ENCODE data around the gene ANOS1. TPM values are rescaled to one million over a fixed set of nuclear protein-coding genes. Genes with fewer than 3 reads are reported as not detected.

Gene ANOS1
- total RNA-seq, 3 donors from 2014 or later, result 4.9 to 10.6 (median 9.7) TPM

DNA sequence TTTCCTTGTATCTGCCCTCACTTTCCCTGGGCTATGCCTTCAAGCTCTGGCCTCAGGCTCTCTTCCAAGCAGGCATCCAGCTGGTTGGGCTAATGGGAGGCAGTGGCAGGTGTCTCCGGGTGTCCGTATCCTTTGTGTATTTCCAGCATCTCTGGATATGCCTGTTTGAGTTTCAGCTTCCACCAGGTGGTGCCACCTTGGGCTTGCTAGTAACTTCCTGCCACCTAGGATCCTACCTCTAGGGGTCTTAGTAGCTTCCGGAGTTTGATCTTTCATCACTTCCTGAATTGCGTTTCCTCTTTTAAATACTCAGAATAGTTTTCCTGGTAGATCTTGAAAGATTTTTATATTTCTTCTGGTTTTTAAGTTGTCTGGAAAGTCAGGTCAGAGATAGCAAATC, 23.2 kb upstream of the ANOS1 start:
- Histone ChIP-seq H3K4me3 (no peak overlapping the region), H3K27ac (no peak overlapping the region), H3K9me3 (no peaks in the 10 kb centered on the region), H3K27me3 (peaks cover 0 to 22% of the 10 kb centered on the region in 2 donors), H3K4me1 (no peaks in the 10 kb centered on the region), H3K36me3 (no peaks in the 10 kb centered on the region)
- TF ChIP-seq POLR2A (IDR thresholded peaks at IDR 0.05), result no peak
- TF ChIP-seq, protein P1, sequence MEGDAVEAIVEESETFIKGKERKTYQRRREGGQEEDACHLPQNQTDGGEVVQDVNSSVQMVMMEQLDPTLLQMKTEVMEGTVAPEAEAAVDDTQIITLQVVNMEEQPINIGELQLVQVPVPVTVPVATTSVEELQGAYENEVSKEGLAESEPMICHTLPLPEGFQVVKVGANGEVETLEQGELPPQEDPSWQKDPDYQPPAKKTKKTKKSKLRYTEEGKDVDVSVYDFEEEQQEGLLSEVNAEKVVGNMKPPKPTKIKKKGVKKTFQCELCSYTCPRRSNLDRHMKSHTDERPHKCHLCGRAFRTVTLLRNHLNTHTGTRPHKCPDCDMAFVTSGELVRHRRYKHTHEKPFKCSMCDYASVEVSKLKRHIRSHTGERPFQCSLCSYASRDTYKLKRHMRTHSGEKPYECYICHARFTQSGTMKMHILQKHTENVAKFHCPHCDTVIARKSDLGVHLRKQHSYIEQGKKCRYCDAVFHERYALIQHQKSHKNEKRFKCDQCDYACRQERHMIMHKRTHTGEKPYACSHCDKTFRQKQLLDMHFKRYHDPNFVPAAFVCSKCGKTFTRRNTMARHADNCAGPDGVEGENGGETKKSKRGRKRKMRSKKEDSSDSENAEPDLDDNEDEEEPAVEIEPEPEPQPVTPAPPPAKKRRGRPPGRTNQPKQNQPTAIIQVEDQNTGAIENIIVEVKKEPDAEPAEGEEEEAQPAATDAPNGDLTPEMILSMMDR (IDR thresholded peaks at IDR 0.05), result no peak
- TF ChIP-seq POLR2AphosphoS5 (IDR thresholded peaks at IDR 0.05), result no peak
- no peak for DNase-seq (ENCODE audit: low spot score in 2 of 2)
- intact Hi-C loops (cut with DNase I; ENCODE audit: low total_unique reads), result no loop called here

DNA sequence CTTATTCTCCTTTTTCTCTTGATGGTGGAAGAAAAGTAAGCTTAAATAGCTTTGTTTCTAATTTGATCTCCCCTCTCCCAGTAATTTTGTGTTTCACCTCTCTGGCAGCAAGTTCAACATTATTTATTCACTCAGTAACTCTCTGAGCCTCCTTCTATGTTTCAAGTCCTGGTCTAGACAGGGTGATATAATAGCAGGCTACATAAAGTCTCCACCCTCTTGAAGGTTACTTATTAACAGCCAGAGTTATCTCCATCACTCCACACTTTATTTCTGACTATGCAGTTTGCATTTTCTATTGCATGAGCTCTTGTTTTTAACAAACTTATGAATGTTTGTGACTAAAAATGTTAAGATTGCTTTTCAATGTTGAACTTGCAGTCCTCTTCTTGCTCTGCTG, 17.8 kb upstream of the ANOS1 start:
- TF ChIP-seq POLR2AphosphoS5 (IDR thresholded peaks at IDR 0.05) (no peak), POLR2A (IDR thresholded peaks at IDR 0.05) (no peak)
- TF ChIP-seq, protein P1 (IDR thresholded peaks at IDR 0.05), result no peak
- no peak for DNase-seq (ENCODE audit: low spot score in 2 of 2)
- Histone ChIP-seq H3K36me3 (no peaks in the 10 kb centered on the region), H3K4me1 (no peaks in the 10 kb centered on the region), H3K9me3 (no peaks in the 10 kb centered on the region), H3K27me3 (peaks cover 0 to 14% of the 10 kb centered on the region in 2 donors), H3K27ac (no peak overlapping the region), H3K4me3 (no peak overlapping the region)
- intact Hi-C loops (cut with DNase I; ENCODE audit: low total_unique reads), result loop anchor here (10.0 kb wide), 1 partner anchor 965 kb away; no protein-coding TSS in a partner anchor

DNA sequence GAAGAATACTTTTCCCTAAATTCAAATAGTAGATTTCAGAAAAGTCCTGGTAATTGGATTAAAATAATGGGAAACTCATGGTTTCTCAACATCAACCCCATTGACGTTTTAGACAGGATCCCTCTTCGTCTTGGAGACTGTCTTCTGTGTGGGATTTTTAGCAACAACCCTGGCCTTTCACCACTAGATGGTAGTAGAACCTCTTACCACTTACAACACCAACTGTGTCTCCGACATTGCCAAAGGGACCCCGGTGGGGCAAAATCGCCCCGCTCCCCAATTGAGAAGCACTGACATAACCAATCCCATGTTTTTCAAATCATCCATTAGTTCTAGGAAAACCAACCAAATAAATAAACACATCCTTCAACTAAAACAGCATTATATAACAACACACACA, 16.9 kb upstream of the ANOS1 start:
- no peaks in the 10 kb centered on the region for H3K36me3 ChIP-seq
- H3K4me1 ChIP-seq, result no peaks in the 10 kb centered on the region
- no peaks in the 10 kb centered on the region for H3K9me3 ChIP-seq
- H3K27ac ChIP-seq, result no peak overlapping the region
- intact Hi-C loops (cut with DNase I; ENCODE audit: low total_unique reads), result loop anchor here (10.0 kb wide), 1 partner anchor 966 kb away; no protein-coding TSS in a partner anchor
- TF ChIP-seq POLR2A (IDR thresholded peaks at IDR 0.05) (no peak), POLR2AphosphoS5 (IDR thresholded peaks at IDR 0.05) (no peak)
- TF ChIP-seq, protein P1 (IDR thresholded peaks at IDR 0.05), result peak in 1 of 3 donors; percentile 39
- H3K27me3 ChIP-seq, result peaks cover 0 to 10% of the 10 kb centered on the region in 2 donors
- H3K4me3 ChIP-seq, result no peak overlapping the region
- no peak for DNase-seq (ENCODE audit: low spot score in 2 of 2)

DNA sequence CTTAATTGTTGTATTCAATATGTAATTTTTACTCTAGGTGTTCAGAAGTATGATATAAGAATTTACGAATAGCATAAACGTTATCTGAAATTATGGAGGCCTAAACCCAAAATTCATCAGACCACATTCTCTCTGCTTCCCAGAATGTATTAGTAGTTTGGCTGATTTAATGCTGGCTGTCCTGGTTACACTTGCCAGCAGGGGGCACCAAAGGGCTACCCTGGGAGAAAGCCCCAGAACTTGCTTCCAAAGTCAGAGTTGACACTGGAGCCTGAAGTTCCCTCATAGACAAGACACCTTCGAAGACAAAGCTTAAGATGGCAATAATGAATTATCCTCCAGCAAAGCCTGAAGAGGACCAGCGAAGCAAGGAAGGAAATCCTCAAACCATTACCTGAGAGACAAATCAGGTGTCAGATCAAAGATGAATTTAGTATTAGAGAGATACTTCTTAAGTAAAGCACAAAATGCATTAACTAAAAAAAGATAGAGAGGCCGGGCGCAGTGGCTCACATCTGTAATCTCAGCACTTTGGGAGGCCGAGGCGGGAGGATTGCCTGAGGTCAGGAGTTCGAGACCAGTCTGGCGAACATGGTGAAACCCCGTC, 11.3 kb upstream of the ANOS1 start:
- TF ChIP-seq, protein P1 (IDR thresholded peaks at IDR 0.05), result peak; percentile 30 to 44 (median 43)
- no peak for TF ChIP-seq POLR2A (IDR thresholded peaks at IDR 0.05)
- H3K27me3 ChIP-seq, result peaks cover 0 to 13% of the 10 kb centered on the region in 2 donors
- H3K4me3 ChIP-seq, result no peak overlapping the region
- no peaks in the 10 kb centered on the region for H3K4me1 ChIP-seq
- no peaks in the 10 kb centered on the region for H3K36me3 ChIP-seq
- DNase-seq (ENCODE audit: low spot score in 2 of 2), result no peak
- no peak overlapping the region for H3K27ac ChIP-seq
- intact Hi-C loops (cut with DNase I; ENCODE audit: low total_unique reads), result loop anchor here (10.0 kb wide), 1 partner anchor 972 kb away; no protein-coding TSS in a partner anchor
- no peaks in the 10 kb centered on the region for H3K9me3 ChIP-seq

DNA sequence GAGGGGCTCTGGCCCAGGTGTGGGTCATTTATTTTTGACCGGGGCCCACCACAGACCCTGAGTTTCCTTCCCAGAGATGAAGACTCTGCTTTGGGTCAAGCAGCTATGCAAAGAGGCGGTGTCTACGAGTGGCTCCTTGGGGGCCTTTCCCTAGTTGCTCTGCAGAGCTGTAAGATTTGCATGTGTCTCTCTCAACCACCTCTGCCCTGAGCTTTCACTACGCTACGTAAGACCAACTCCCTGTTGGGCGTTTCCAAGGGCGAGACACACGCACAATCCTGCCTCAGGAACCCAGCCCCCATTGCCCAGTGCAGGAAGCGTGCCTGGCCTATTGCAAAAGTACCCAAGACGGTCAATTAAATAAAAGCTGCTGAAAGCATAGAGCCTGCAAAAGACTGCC, 10.0 kb upstream of the ANOS1 start:
- intact Hi-C loops (cut with DNase I; ENCODE audit: low total_unique reads), result loop anchor here (10.0 kb wide), 1 partner anchor 973 kb away; no protein-coding TSS in a partner anchor
- Histone ChIP-seq H3K36me3 (no peaks in the 10 kb centered on the region), H3K4me3 (no peak overlapping the region), H3K9me3 (no peaks in the 10 kb centered on the region), H3K4me1 (no peaks in the 10 kb centered on the region), H3K27ac (no peak overlapping the region), H3K27me3 (peaks cover 0 to 13% of the 10 kb centered on the region in 2 donors)
- TF ChIP-seq POLR2AphosphoS5 (IDR thresholded peaks at IDR 0.05) (no peak), POLR2A (IDR thresholded peaks at IDR 0.05) (no peak)
- TF ChIP-seq, protein P1 (IDR thresholded peaks at IDR 0.05), result no peak
- no peak for DNase-seq (ENCODE audit: low spot score in 2 of 2)

Measured in breast epithelium (tissue), 4 donors.